ENCODE data around the gene SELENOO. TPM values are rescaled to one million over a fixed set of nuclear protein-coding genes. Genes with fewer than 3 reads are reported as not detected.

Gene SELENOO
- total RNA-seq, 1 donor from 2014 or later = 25.0 TPM

DNA sequence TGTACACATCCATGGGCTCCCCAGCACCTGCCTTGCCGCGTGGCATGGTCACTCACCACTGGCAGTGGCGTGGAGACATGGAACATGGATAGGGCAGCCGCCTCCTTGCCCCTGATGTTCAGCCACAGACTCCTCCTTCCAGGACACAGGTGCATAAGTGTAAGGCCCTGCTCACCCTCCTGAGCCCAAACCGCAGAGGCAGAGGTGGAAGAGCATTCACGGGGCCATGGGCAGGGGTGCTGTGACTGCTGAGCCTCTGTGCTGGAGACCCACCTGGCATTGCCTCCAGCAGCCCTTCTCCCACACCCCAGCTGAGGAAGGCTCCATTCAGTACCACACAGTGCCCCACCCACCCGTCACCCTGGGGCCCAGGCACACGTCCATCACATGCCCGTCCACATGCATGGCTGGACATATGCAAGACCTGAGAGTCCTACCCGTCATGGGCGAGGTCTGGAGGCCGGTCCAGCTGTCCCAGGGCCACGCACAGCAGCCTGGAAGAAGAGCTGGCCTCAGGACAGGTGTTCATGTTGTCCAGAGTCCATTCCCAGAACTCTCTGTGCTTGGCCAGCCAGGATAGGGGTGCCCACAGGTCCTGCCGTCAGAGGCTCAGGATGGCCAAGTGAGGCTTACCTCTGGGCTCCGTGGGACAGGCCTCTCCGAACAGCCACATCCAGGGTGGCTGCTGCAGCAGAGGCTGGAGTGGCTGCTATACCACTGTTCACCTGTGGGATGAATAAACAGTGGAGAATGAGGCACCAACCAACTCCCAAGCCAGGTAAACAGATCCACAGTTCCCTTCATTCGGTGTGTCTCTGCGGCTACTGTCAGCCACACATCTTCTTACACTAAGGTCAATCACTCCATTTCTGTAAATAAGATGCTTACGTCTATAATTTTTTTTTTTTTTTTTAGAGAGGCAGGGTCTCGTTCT lies 45.7 kb downstream of the SELENOO start:
- Mint-ChIP-seq H3K36me3 (ENCODE audit: unreplicated experiment) (peaks cover 2% of the 10 kb centered on the region), H3K4me3 (ENCODE audit: unreplicated experiment) (peak overlapping the region; percentile 100), H3K4me1 (ENCODE audit: unreplicated experiment) (peaks cover 36% of the 10 kb centered on the region), H3K27ac (ENCODE audit: unreplicated experiment) (no peak overlapping the region), H3K27me3 (ENCODE audit: unreplicated experiment) (no peaks in the 10 kb centered on the region), H3K9me3 (ENCODE audit: unreplicated experiment) (no peaks in the 10 kb centered on the region)
- TF ChIP-seq CTCF (IDR thresholded peaks at IDR 0.05) = no peak
- no peak for DNase-seq (ENCODE audit: extremely low spot score, unreplicated experiment)

DNA sequence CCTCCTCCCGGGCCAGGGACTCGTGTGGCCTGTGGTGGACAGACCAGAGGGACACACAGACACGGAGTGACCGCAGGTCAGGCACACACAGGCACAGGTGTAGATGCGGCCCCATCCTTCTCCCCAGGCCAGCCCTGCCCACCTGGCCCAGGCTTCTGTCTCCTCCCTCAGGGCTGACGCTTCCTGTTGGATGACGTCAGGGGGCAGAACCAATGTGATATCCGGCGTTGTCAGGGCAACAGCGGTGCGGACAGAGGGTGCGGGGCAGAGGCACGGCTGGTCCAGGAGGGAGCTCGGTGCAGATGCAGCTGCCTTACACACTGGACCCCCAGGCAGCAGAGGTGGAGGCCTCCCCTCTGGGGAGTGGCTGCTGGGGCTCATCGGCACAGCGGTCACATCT lies 46.9 kb downstream of the SELENOO start:
- DNase-seq (ENCODE audit: extremely low spot score, unreplicated experiment) = no peak
- no peak overlapping the region for H3K4me3 Mint-ChIP-seq (ENCODE audit: unreplicated experiment)
- no peaks in the 10 kb centered on the region for H3K9me3 Mint-ChIP-seq (ENCODE audit: unreplicated experiment)
- H3K27ac Mint-ChIP-seq (ENCODE audit: unreplicated experiment) = no peak overlapping the region
- H3K36me3 Mint-ChIP-seq (ENCODE audit: unreplicated experiment) = peaks cover 2% of the 10 kb centered on the region
- peaks cover 24% of the 10 kb centered on the region for H3K4me1 Mint-ChIP-seq (ENCODE audit: unreplicated experiment)
- no peak for TF ChIP-seq CTCF (IDR thresholded peaks at IDR 0.05)
- no peaks in the 10 kb centered on the region for H3K27me3 Mint-ChIP-seq (ENCODE audit: unreplicated experiment)

DNA sequence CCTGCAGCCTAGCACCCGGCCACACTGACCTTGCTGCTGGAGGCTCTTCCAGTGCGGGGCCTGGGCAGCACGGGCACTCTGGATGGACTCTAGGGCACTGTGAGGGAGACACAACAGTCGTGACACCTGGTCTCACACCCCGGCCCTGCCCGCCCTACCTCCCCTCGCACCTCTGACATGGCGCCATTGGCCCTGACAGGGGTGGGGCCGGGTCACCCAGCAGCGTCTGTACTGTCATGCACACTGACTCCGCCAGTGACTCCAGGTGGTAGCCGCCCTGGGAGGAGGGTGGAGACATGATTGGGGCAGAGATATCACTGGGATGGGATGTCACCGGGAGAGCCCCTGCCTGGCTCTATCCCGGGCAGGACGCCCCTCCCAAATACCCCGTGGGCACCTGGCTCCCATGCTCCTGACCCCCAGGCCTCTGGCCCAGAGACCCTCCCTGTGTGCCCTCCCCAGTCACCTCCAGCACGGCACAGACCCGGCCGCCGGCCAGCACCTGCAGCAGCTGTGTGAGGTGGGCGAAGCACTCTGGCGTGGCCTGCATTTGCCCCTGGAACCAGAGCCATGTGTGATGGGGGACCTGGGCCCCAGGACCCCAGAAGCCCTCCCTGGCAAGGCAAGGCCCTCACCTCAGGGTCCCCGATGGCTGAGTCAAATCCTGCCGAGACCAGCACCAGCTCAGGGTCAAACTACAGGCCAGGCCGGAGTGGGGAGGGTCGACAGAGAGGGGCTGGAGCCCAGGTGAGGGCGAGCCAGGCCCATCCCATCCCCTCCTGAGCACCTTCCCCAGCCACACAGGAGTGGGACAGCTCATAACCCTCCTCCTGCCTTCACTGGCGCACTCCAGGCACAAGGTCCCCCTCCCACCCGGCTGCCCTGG lies 47.6 kb downstream of the SELENOO start:
- DNase-seq (ENCODE audit: extremely low spot score, unreplicated experiment) = no peak
- no peak overlapping the region for H3K4me3 Mint-ChIP-seq (ENCODE audit: unreplicated experiment)
- no peaks in the 10 kb centered on the region for H3K9me3 Mint-ChIP-seq (ENCODE audit: unreplicated experiment)
- no peak overlapping the region for H3K27ac Mint-ChIP-seq (ENCODE audit: unreplicated experiment)
- TF ChIP-seq CTCF (IDR thresholded peaks at IDR 0.05) = no peak
- H3K4me1 Mint-ChIP-seq (ENCODE audit: unreplicated experiment) = peaks cover 18% of the 10 kb centered on the region
- no peaks in the 10 kb centered on the region for H3K27me3 Mint-ChIP-seq (ENCODE audit: unreplicated experiment)
- peaks cover 2% of the 10 kb centered on the region for H3K36me3 Mint-ChIP-seq (ENCODE audit: unreplicated experiment)

GRCh38 chr22:50249341-50250248 lies 48.8 kb downstream of the SELENOO start:
- Mint-ChIP-seq H3K4me3 (ENCODE audit: unreplicated experiment) (peak overlapping the region; percentile 76), H3K9me3 (ENCODE audit: unreplicated experiment) (no peaks in the 10 kb centered on the region), H3K4me1 (ENCODE audit: unreplicated experiment) (peaks cover 12% of the 10 kb centered on the region), H3K36me3 (ENCODE audit: unreplicated experiment) (peaks cover 2% of the 10 kb centered on the region), H3K27me3 (ENCODE audit: unreplicated experiment) (no peaks in the 10 kb centered on the region), H3K27ac (ENCODE audit: unreplicated experiment) (no peak overlapping the region)
- no peak for DNase-seq (ENCODE audit: extremely low spot score, unreplicated experiment)
- no peak for TF ChIP-seq CTCF (IDR thresholded peaks at IDR 0.05)
